ENCODE data around the gene NUSAP1. TPM values are rescaled to one million over a fixed set of nuclear protein-coding genes. Genes with fewer than 3 reads are reported as not detected.
"Not testable (repeated sequence)": the region's sequence is repeated elsewhere in the genome, so short reads cannot be mapped to it uniquely, and the experiment has no call there.

NUSAP1 gene
- total RNA-seq, 1 experiment from 2014 or later: 134 TPM

DNA sequence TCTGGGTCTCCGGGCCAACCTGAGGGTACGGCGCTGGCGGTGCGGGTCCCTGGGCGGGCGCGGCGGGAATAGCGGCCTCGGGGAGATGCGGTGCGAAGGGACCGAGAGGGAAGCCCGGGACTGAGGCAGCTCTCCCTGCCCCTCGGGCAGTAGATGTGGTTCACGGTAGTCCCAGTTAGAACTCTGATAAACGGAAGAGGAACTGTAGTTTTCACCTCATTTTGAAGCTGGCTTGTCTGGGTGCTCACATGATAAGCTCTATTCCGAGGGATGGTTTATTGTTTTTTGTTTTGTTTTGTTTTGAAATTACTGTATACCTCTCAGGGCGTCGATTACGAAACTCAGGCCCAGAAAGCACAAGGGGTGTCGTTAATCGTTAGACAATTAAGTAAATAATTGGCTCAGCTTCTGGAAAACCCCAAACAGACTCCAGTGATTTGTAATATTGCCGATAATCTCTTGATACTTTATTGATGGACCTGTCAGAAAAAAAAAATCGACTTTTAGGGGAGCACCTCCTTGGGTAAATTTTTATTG, 413 bp downstream of the NUSAP1 start:
- DNase-seq (ENCODE audit: low read depth): no peak

DNA sequence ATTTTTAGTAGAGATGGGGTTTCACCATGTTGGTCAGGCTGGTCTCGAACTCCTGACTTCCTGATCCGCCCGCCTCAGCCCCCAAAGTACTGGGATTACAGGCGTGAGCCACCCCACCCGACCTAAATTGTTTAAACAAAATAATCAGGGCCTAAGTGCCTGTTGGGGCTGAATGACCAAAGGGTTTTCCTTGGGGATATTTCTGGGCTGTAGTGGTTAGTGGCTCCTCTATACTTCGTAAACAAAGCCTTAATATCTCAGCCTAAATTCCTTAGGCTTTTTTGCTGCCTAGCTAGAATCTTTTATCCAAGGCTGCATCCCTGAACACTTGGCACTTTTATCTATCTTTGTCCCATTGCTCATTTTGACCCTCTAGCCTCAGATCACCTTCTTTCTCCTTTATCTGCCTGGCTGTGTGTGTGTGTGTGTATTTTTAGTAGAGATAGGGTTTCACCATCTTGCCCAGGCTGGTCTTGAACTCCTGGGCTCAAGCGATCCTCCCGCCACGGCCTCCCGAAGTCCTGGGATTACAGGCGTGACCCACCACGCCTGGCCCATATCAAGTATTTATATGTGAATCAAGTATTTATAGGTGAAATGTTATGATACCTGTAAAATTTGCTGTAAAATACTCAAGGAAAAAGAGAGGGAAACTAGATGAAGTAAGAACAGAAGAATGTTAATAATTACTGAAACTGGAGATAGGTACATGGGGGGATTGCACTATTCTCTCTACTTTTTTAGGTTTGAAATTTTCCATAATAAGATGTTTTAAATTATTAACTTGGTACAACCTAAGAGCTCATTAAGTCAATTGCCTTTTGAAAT, 1.8 kb downstream of the NUSAP1 start:
- DNase-seq (ENCODE audit: low read depth): no peak

- DNase-seq (ENCODE audit: low read depth): no peak
Measured at GRCh38 chr15:41336549-41336948, 3.9 kb downstream of the NUSAP1 start.

DNA sequence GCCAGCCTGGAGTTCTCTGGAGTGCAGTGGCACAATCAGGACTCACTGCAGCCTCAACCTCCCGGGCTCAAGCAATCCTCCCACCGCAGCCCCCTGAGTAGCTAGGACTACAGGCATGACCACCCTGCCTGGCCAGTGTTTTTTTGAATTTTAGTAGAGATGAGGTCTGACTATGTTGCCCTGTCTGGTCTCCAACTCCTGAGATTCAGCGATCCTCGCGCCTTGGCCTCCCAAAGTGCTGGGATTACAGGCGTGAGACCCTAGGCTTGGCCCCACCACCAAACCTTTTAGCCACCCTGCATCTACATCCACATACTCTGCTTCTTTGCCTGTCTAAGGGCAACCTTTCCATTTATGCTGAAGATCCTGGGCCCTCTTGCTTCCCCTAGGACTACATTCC, 4.4 kb downstream of the NUSAP1 start:
- DNase-seq (ENCODE audit: low read depth): no peak

- no peak for DNase-seq (ENCODE audit: low read depth)
Measured at GRCh38 chr15:41337631-41338522, 5.2 kb downstream of the NUSAP1 start.

DNA sequence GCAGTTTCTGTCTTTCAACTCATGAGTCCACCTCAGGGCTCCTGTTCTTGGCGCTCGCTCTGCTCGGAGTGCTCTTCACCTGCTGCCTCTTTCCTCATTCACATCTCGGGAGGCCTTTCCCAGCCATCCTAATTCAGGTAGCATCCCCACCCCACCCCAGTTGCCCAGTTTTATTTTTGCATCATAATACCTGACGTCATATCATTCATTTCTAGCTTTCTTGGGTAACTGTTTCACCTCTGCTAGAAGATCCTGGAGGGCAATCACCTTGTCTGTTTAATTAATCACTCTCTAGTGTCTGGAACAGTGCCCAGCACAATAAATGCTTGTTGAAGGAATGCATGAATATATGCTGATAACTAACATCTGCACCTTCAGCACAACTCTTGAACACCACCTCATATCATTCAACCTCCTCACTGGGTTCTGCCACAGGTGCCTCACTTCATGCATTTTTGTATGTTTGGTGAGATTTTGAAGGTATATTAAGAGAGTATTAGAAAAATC, 7.6 kb downstream of the NUSAP1 start:
- DNase-seq (ENCODE audit: low read depth): no peak

- DNase-seq (ENCODE audit: low read depth): peak; percentile 3
Measured at GRCh38 chr15:41341519-41341918, 8.8 kb downstream of the NUSAP1 start.

GRCh38 chr15:41347236-41347635, 14.6 kb downstream of the NUSAP1 start:
- no peak for DNase-seq (ENCODE audit: low read depth)

- DNase-seq (ENCODE audit: low read depth): no peak
Measured at GRCh38 chr15:41350057-41350717, 17.5 kb downstream of the NUSAP1 start.

- DNase-seq (ENCODE audit: low read depth): no peak
Measured at GRCh38 chr15:41354371-41354770, 21.7 kb downstream of the NUSAP1 start.

DNA sequence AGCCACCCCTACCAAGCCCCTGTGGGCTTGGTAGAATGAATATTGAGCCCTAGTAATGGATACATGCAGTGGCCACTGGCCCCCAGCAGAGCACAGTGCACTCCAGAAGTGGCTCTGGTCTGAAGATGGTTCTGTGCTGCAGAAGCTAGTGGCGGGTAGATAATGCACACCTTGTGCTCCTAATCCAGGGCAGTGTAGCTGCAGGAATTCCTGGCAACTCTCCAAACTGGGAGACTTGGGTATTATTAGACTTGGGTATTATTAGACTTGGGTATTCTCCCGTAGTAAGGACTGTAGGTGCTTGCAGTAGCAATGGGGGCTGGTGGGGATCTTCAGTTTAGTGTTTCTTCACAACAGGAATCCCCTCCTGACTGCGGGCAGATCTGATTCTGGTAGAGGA, 34.7 kb downstream of the NUSAP1 start:
- no peak for DNase-seq (ENCODE audit: low read depth)

DNA sequence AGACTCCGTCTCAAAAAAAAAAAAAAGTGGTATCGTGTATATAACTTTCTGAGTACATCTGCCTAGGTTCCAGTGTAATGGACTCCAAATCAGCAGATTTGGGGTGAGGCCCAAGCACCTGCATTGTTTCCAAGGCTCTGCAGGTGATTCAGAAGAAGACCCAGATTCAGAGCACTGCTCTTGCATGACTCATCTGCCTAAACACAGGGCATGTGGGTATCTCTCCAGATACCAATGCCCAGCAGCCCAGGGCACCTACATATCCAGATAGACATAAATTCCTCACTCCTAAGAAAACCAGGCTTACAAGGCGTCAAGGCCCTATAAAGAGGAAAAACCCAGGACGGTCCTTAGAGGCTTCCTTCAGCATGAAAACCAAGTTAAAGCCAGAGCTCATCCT, 45.3 kb downstream of the NUSAP1 start:
- no peak for DNase-seq (ENCODE audit: low read depth)

DNA sequence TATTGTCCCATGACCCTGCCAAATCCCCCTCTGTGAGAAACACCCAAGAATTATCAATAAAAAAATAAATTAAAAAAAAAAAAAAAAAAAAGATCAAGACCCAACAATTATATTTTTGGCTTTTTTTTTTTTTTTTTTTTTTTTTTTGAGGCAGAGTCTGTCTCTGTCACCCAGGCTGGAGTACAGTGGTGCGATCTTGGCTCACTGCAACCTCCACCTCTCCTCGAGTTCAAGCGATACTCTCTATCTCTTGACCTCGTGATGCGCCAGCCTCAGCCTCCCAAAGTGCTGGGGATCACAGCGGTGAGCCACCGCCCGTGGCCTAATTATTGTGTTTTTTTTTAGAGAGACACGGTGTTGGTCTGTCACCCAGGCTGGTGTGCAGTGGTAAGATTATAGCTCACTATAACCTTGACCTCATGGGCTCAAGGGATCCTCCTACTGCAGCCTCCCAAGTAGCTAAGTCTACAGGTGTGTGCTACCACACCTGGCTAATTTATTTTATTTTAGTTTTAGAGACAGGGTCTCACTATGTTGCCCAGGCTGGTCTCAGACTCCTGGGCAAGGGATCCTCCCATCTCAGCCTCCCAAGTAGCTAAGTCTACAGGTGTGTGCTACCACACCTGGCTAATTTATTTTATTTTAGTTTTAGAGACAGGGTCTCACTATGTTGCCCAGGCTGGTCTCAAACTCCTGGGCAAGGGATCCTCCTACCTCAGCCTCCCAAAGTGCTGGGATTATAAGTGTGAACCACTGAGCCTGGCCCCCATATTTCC, 51.5 kb downstream of the NUSAP1 start:
- DNase-seq (ENCODE audit: low read depth): not testable (repeated sequence)

DNA sequence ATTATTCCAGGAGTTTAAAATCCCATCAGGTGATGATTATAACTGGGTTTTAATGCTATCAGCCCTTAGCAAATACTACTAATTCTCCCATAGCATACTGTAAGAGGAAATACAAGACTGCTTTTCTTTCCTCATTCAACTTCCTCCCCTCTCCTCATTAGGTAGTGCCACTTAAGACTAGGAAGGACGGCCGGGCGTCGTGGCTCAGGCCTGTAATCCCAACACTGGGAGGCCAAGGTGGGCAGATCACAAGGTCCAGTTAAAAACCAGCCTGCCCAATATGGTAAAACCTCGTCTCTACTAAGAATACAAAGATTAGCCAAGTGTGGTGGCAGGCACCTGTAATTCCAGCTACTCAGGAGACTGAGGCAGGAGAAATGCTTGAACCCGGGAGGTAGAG, 55.0 kb downstream of the NUSAP1 start:
- DNase-seq (ENCODE audit: low read depth): no peak

DNA sequence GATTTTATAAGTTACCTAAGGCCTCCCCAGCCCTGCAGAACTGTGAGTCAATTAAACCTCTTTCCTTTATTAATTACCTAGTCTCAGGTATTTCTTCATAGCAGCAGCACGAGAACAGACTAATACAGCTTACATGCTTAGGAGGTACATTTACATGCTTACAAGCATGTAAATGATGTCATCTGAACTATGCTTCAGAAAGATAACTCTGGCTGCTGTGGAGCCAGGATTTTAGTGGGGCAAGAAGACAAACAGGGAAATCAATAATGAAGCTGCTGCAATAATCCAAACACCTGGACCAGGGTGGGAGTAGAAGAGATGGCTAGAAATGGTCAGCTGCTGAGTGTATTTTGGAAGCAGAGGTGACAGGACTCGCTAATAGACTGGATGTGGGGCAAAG, 60.0 kb downstream of the NUSAP1 start:
- no peak for DNase-seq (ENCODE audit: low read depth)

DNA sequence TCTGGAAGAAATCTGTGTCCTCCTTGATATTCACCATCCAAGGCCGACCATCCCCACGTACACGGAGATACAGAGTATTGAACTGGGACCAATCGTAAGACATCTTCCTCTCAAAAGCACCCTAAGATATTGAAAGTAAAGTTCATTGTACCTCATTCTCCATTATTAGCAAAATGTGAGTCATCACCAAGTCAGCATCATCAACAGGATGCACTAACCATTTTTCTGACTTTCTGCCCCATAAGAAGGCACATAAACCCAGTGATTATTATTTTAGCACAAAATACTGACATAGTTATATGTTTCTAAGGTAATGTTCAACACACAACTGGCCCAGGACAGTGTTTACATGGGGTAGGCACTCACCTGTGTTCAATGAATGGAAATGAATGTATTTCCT, 62.2 kb downstream of the NUSAP1 start:
- no peak for DNase-seq (ENCODE audit: low read depth)

DNA sequence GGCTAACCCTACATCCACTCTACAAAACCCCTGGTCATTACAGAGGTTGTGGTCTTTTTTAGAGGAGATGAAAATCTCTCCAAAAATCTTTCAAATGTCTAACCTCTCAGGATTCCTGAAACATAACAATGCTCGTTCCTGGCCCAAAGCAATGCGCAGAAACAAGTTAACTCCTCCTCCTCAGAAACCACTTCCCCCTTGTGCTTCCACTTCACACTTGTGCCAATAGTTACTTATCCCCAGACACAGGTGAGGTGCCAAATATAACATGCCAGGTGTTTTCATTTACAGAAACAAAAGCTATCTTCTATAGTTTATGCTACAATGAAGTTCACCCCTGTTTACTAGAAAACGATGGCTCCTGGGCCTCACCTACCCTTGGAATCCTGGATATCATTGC, 63.4 kb downstream of the NUSAP1 start:
- DNase-seq (ENCODE audit: low read depth): no peak

DNA sequence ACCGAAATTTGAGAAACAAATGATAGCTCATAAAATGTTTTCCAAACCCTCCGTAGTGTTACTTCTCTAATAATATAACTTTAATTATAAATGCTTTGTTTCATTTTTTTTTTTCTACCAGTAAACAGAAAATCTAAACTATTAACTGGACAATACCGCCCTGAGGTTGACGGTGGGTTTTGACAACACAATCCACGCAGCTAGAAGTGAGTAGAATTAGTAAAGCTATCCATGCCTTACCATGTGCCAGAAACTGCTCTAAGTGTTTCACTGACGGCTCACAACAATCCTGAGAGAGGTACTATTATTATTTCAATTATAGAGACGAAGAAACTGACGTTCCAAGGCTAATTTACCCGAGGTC, 69.2 kb downstream of the NUSAP1 start:
- no peak for DNase-seq (ENCODE audit: low read depth)

- no peak for DNase-seq (ENCODE audit: low read depth)
Measured at GRCh38 chr15:41407341-41407740, 74.7 kb downstream of the NUSAP1 start.

- DNase-seq (ENCODE audit: low read depth): no peak
Measured at GRCh38 chr15:41408234-41408641, 75.6 kb downstream of the NUSAP1 start.

- no peak for DNase-seq (ENCODE audit: low read depth)
Measured at GRCh38 chr15:41411031-41411430, 78.3 kb downstream of the NUSAP1 start.
